Measurements from ENCODE around the gene APAF1. TPM values are rescaled to one million over a fixed set of nuclear protein-coding genes. Genes with fewer than 3 reads are reported as not detected.

APAF1 gene
- total and polyA plus RNA-seq, 9 of the 15 experiments (the other 6 are each of a cell fraction or from before 2014, with no cell fraction given) = 5.1 to 15.7 (median 9.9) TPM

DNA sequence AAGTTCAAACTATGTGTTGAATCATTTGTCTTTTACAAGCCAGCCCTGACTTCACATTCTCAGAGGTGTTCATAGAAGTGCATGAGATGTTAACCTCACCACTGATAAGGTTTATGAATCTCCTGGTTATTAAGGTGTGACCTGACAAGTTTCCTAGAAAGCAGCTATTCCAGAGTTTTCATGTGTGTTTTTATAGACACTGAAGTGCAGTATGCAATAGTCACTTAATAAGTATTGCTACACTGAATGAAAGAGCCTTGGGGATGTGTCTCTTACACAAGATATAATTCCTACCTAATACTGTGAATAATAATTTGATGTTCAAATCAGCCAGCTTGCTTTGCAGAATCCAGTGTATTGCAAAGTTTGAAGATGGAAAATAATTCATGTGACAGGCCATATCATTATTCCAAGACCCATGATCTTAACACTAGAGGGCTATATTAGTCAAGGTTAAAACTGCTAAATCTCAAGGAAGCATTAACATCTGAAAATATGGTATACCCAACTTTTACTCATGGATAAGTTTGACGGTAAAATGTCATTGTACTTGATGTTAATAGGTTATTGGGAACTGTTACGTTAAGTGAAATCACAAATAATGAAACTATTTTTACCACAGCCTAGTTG is 38.6 kb upstream of the APAF1 start:
- in situ Hi-C loops (cut with MboI) = no loop called here
- TF ChIP-seq, protein P1, sequence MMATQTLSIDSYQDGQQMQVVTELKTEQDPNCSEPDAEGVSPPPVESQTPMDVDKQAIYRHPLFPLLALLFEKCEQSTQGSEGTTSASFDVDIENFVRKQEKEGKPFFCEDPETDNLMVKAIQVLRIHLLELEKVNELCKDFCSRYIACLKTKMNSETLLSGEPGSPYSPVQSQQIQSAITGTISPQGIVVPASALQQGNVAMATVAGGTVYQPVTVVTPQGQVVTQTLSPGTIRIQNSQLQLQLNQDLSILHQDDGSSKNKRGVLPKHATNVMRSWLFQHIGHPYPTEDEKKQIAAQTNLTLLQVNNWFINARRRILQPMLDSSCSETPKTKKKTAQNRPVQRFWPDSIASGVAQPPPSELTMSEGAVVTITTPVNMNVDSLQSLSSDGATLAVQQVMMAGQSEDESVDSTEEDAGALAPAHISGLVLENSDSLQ (IDR thresholded peaks at IDR 0.05) = 0 out of 2 replicates have a peak, but pooled peaks have one; percentile 4
- TF ChIP-seq TBP (optimal IDR thresholded peaks at IDR 0.05; ENCODE audit: low read depth, low read length) (no peak), ZNF217 (CRISPR knock-in tag; IDR thresholded peaks at IDR 0.05) (no peak), MTA3 (IDR thresholded peaks at IDR 0.05; ENCODE audit: borderline replicate concordance) (no peak), TRIM24 (IDR thresholded peaks at IDR 0.05) (no peak), PCBP1 (IDR thresholded peaks at IDR 0.05; ENCODE audit: low read depth, low read length, poor library complexity, severe bottlenecking) (no peak), SMAD3 (CRISPR knock-in tag; conservative IDR thresholded peaks at IDR 0.05) (no peak)
- TF ChIP-seq, protein P2, sequence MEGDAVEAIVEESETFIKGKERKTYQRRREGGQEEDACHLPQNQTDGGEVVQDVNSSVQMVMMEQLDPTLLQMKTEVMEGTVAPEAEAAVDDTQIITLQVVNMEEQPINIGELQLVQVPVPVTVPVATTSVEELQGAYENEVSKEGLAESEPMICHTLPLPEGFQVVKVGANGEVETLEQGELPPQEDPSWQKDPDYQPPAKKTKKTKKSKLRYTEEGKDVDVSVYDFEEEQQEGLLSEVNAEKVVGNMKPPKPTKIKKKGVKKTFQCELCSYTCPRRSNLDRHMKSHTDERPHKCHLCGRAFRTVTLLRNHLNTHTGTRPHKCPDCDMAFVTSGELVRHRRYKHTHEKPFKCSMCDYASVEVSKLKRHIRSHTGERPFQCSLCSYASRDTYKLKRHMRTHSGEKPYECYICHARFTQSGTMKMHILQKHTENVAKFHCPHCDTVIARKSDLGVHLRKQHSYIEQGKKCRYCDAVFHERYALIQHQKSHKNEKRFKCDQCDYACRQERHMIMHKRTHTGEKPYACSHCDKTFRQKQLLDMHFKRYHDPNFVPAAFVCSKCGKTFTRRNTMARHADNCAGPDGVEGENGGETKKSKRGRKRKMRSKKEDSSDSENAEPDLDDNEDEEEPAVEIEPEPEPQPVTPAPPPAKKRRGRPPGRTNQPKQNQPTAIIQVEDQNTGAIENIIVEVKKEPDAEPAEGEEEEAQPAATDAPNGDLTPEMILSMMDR (IDR thresholded peaks at IDR 0.05 in 2 of 3, conservative IDR thresholded peaks at IDR 0.05 in 1 of 3; ENCODE audit: insufficient read depth in 2 of 3, low read depth in 1 of 3, low read length in 3 of 3) = peak in 1 of 3 experiments; percentile 23; a peak in 2 of 6 replicates
- TF ChIP-seq, protein P3, sequence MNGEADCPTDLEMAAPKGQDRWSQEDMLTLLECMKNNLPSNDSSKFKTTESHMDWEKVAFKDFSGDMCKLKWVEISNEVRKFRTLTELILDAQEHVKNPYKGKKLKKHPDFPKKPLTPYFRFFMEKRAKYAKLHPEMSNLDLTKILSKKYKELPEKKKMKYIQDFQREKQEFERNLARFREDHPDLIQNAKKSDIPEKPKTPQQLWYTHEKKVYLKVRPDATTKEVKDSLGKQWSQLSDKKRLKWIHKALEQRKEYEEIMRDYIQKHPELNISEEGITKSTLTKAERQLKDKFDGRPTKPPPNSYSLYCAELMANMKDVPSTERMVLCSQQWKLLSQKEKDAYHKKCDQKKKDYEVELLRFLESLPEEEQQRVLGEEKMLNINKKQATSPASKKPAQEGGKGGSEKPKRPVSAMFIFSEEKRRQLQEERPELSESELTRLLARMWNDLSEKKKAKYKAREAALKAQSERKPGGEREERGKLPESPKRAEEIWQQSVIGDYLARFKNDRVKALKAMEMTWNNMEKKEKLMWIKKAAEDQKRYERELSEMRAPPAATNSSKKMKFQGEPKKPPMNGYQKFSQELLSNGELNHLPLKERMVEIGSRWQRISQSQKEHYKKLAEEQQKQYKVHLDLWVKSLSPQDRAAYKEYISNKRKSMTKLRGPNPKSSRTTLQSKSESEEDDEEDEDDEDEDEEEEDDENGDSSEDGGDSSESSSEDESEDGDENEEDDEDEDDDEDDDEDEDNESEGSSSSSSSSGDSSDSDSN (IDR thresholded peaks at IDR 0.05; ENCODE audit: borderline replicate concordance in 1 of 2, low read depth in 2 of 2, low read length in 2 of 2) = no peak

More for the DNA sequence above, 38.6 kb upstream of the APAF1 start:
- Histone ChIP-seq H3K4me1 (replicated peaks in 1 of 2; ENCODE audit: control insufficient read depth in 2 of 2, insufficient read depth in 2 of 2, low read length in 2 of 2) (no peaks in the 10 kb centered on the region; a peak in 1 of 5 replicates), H3K27me3 (ENCODE audit: control insufficient read depth in 2 of 2, insufficient read depth in 2 of 2, low read length in 2 of 2) (no peaks in the 10 kb centered on the region), H3K9ac (ENCODE audit: insufficient read depth in 1 of 2, low read depth in 2 of 2, low read length in 2 of 2) (no peak overlapping the region), H3K4me3 (no peak overlapping the region), H3K27ac (ENCODE audit: extremely low read depth, low read depth, low read length) (no peak overlapping the region), H3K4me2 (ENCODE audit: insufficient read depth, low read length) (no peak overlapping the region), H4K20me1 (replicated peaks; ENCODE audit: control insufficient read depth, insufficient read depth, low read length) (0 out of 2 replicates have a peak, but pooled peaks cover 2% of the 10 kb centered on the region), H3K9me3 (replicated peaks; ENCODE audit: control insufficient read depth, insufficient read depth, low read depth, low read length) (no peaks in the 10 kb centered on the region), H3K79me2 (ENCODE audit: control insufficient read depth, insufficient read depth, low read length) (no peaks in the 10 kb centered on the region), H2AFZ (ENCODE audit: low read depth, low read length) (no peak overlapping the region), H3K9me1 (ENCODE audit: control insufficient read depth, insufficient read depth, low read length) (no peaks in the 10 kb centered on the region), H3K36me3 (ENCODE audit: control insufficient read depth, insufficient read depth, low read length) (peaks cover 24% of the 10 kb centered on the region)
- no TSS peak for BruUV-seq (replicated peaks)
- intact Hi-C loops (cut with micrococcal nuclease) = no loop called here
- CTCF ChIA-PET (ENCODE audit: low intra/inter-chr PET ratio) = interaction anchor here (0.7 kb wide), 1 partner anchor 47 kb away, joined by 3 read pairs; no protein-coding TSS in a partner anchor
- DNase-seq (ENCODE audit: extremely low read depth in 1 of 4, low spot score in 3 of 4) = no peak
- FAIRE-seq = no peak
- WGBS (ENCODE audit: insufficient coverage, low coverage, missing lambda C conversion rate) = 44% methylated on average over 2 of the region's 2 CpGs
- ATAC-seq = no peak
- POLR2A ChIA-PET = interaction anchor here (0.7 to 9.6 kb wide), 2 partner anchors 11 to 16 kb away, joined by 3 to 96 read pairs; partner anchors contain the start of gene SLC25A3

All from K562 (cell line).